HG03135 (cell line): ENCODE data around the gene PITX3.
A peak's percentile ranks its signal among the peaks of the same experiment; 100 is the strongest.
"Not testable (repeated sequence)": the region's sequence is repeated elsewhere in the genome, so short reads cannot be mapped to it uniquely, and the experiment has no call there.

Source experiments
- ATAC-seq: cut with Tn5 transposase; IDR thresholded peaks from one replicate; pipeline ENCODE4 v1.9.1; 2021; ENCODE audit warnings: mild to moderate bottlenecking, moderate library complexity; ENCODE audit not compliant: unreplicated experiment

Gene PITX3

DNA sequence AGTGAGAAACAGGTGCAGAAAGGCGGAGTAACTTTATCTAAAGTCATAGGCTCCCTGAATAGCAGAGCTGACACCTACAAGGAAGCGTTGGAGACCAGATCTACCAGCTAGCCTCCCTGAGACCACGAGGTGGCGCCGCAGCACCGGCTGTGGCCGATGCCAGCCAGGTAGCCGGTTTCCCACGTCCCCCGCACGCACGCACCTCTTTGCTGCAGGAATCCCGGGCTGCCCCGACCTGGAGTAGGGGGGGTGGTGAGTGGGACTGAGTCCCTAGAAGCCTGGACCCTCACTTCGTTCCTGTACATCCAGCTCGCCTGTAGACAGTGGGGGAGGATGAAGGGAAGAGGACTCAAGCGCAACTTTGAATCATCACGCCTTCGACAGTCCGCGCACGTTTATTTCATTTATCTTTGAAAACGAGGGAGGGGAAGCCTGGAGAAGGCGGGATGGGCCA, 11.5 kb downstream of the PITX3 start:
- no peak for ATAC-seq

DNA sequence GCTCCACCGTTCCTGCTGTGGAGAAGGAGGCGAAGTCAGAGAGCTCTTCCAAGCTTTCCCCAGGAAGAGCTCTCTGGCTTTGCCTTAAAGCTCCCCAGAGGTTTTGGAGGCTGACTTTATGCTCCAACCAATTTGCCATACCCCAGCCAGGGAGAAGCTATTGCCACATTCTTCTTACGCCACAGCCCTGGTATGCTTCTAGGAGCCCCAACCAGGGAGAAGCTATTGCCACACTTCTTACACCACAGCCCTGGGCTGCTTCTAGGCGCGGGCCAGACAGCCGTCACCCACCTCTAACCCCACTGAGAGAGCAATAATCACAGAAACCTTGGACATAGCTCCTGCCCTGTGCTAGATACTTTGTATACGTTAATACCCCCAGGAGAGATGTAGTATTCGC, 14.3 kb downstream of the PITX3 start:
- ATAC-seq: no peak

- no peak for ATAC-seq
Measured at GRCh38 chr10:102226542-102226870, 14.8 kb downstream of the PITX3 start.

GRCh38 chr10:102225646-102226541, 15.4 kb downstream of the PITX3 start, which contains the start of gene ELOVL3:
Gene ELOVL3, plus strand, starts transcription at chr10:102226299. Its CDS starts 250 bp downstream, at chr10:102226549.
- ATAC-seq: peak; percentile 92

DNA sequence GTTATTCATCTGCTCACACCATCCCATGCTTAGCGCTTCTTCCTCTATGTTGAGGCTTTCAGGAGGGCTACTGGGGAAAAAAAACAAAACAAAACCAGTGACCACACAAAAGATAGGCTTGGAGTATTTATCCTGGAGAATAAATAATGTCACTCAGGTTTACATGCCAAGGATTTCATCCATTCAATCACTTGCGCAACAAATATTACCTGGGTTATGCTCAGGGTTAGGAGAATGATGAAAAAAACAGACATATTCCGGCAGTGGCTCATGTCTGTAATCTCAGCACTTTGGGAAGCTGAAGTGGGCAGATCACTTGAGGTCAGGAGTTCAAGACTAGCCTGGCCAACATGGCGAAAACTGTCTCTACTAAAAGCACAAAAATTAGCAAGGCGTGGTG, 18.5 kb downstream of the PITX3 start:
- no peak for ATAC-seq

DNA sequence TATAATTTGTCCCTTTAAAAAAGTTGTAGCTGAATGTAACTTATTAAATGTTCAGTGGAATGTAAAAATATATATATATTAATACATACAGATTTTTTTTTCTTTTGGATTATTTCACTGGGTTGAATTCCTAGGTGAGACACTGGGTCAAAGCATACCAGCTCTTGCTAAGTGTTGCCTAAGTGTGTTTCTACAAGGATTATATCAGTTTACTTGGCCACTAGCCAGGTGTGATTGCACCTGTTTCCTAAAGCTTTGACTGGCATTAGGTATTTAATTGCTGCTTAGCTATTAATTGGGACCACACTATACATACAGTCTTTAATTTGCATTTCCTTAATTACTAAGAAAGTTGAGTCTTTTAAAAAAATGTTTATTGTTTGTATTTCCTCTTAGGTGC, 20.7 kb downstream of the PITX3 start:
- ATAC-seq: no peak

GRCh38 chr10:102219370-102219769, 21.9 kb downstream of the PITX3 start:
- no peak for ATAC-seq

DNA sequence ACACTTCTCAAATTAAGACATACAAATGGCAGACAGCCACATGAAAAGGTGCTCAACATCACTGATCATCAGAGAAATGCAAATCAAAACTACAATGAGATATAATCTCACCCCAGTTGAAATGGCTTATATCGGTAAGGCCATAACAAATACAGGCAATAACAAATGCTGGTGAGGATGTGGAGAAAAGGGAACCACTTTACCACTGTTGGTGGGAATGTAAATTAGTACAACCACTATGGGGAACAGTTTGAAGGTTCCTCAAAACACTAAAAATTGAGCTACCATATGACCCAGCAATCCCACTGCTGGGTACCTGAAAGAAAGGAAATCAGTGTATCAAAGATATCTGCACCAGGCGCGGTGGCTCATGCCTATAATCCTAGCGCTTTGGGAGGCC, 27.7 kb downstream of the PITX3 start:
- ATAC-seq: not testable (repeated sequence)

DNA sequence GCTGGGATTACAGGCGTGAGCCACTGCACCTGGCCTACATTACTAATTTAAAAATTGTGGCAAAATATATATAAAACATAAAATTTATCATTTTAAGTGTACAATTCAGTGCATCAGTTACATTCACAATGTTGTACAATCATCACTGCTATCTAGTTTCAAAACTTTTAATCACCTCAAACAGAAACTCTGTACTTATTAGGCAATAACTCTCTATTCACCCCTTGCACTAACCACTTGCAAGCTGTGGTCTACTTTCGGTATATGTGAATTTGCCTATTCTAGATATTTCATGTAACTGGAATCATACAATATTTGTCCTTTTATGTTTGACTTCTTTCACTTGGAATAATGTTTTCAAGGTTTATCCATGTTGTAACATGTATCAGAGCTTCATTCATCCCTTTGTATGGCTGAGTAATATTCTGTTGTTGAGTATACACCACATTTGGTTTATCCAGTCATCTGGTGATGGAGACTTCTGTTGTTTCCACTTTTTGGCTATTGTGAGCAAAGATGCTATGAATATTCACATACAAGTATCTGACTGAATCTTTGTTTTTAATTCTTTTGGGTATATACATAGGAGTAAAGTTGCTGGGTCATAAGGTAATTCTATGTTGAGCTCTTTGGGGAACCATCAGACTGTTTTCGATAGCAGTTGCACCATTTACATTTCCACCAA, 29.6 kb downstream of the PITX3 start:
- no peak for ATAC-seq

DNA sequence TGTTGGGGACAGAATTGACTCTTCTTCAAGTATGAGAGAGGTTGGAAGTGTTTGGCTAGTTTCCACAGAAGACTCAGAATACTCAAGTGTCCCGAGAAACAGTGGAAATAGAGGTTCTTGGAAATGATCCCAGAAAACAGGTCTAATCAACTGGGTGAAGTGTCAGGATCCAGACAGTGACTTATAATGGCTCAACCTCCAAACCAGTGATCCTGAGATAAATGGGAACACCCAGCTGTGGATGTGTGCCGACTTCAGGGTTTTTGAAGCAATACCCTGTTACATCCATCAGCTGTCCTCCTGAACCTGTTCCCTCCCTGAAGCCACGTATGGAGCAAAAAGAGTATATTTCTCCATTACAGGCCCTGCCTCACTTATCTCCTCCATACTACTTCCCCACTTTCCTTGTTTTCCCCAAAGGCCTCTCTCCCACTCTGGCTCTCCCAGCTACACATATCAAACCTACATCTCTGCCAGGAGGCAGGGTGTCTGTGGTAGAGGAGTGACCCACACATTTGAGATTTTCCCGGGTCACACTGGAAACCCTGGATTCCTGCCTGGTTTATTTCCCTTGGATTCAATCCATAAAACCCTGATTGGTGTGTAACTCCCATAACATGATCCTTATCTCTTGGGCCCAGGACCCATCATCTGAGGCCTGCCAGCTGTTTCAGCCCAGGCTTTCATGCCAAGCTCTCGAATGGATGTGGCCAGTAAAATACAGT, 32.8 kb downstream of the PITX3 start:
- ATAC-seq: no peak

DNA sequence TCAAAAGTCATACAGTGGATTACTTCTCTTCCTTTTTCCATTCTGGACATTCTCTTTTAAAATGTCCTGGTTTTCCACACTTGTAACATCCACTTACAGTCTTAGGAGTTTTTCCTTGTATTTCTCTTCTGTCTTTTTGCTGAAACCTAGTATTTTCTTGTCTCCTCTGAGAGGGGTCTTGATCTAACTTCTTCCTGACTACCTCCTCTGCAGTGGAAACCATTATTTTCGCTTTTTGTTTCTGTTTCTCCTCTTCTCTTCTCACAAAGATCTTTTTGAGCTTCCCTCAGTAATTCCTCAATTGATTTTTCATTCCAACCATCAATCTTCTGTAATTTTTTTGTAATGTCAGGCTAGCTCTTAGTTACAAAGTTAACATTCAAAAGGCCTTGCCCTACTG, 38.9 kb downstream of the PITX3 start:
- ATAC-seq: no peak

DNA sequence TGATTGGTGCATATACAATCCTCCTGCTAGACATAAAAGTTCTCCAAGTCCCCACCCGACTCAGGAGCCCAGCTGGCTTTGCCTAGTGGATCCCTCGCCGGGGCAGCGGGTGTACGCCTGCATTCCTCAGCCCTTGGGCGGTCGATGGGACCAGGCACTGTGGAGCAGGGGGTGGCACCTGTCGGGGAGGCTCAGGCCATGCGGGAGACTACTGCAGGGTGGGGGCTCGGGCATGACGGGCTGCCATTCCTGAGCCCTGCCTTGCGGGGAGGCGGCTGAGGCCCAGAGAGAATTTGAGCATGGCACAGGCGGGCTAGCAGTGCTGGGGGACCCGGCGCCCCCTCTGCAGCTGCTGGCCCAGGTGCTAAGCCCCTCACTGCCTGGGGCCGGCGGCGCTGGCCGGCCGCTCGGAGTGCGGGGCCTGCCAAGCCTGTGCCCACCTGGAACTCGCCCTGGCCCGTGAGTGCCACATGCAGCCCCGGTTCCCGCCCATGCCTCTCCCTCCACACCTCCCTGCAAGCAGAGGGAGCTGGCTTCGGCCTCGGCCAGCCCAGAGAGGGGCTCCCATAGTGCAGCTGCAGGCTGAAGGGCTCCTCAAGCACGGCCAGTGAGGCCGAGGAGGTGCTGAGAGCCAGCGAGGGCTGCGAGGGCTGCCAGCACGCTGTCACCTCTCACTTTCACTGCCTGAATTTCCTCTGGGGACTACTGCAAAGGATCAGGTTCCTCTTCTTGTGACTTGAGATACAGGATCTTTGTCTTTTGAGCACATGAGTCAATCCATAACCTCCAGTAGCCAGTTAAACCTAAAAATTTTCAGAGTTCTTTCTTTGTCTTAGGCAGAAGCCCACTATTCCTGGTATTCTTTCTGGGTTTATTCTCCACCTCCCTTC, 40.3 kb downstream of the PITX3 start:
- no peak for ATAC-seq

GRCh38 chr10:102198027-102198426, 43.3 kb downstream of the PITX3 start:
- no peak for ATAC-seq

GRCh38 chr10:102196893-102197292, 44.4 kb downstream of the PITX3 start:
- ATAC-seq: no peak

GRCh38 chr10:102195296-102195870, 45.9 kb downstream of the PITX3 start:
- ATAC-seq: no peak

DNA sequence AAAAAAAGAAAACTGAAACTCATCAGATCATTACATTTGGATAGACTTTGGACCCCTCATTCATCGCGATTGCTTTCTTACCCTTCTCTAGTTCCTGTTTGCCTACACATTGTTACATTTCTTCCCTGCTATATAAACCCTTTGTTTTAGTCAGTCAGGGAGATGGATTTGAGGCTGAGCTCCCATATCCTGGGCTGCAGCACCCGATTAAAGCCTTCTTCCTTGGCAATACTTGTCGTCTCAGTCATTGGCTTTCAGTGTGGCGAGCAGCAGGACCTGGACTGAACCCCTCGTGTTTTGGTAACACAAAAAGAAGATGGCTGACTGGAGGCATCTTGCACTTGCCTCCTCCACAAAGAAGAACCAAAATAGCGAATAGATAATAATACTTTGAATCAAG, 49.4 kb downstream of the PITX3 start:
- ATAC-seq: no peak

DNA sequence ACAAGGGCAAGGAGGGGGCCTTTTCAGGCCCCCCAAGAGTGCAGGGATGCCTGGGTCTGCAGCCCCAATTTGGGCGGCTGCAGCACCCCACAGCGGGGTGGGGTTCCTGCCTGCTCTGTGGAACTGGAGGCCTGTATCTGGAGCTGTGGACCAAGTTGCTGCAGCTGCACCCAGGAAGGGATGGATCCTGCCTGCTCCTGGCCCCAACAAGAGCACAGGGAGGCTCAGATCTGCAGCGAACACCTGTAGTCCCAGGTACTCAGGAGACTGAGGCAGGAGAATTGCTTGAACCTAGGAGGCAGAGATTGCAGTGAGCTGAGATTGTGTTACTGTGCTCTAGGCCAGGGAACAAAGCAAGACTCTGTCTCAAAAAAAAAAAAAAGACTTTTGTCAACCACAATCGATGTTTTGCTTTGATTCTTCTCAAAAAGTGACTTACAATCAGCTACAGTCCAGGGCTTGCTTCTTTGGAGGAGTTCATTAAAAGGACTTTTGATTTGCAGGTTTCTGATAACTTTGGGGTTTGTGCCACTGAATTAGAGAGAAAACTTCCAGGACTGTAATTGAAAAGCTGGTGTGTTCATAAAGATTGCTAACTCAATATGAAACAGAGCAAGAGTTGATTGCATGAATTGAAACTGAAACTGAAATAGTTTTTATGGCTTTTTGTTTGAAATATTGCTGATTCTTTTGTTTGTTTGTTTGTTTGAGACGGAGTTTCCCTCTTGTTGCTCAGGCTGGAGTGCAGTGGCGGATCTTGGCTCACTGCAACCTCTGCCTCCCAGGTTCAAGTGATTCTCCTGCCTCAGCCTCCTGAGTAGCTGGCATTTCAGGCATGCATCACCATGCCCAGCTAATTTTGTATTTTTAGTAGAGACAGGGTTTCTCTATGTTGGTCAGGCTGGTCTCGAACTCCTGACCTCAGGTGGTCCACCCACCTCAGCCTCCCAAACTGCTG, 52.1 kb downstream of the PITX3 start:
- not testable (repeated sequence) for ATAC-seq

GRCh38 chr10:102188298-102188940, 52.9 kb downstream of the PITX3 start:
- no peak for ATAC-seq
